ENCODE data around the gene THADA. TPM values are rescaled to one million over a fixed set of nuclear protein-coding genes. Genes with fewer than 3 reads are reported as not detected.

Gene THADA
- total RNA-seq, 2 experiments from 2014 or later = 31.2 to 32.3 TPM

DNA sequence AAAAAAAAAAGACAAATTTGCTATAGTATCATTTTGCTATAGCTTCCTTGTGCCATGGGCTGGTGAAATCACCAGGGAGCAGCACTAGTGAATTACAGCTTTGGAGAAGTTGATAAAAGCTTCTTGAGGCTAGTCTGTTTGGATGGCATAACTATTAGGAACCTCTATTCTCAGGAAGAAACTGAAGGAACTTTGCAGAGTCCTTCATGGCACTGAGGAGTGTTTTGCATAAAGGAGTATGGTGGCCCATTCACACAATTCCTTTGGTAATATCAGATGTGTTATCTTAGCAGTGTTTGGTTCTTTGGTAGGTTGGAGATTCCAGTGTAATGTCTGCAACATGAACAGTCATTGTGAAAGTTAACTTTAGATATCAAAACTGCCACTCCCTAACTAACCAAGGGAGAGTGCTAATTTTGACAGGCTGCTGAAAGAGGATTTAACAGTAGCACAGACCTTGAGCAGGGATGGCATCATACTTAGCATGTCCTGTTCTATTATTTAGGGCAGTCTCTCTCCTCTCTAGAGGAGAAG lies 292.8 kb downstream of the THADA start:
- intact Hi-C loops (cut with micrococcal nuclease; ENCODE audit: unreplicated experiment) = no loop called here
- no peaks in the 10 kb centered on the region for H3K36me3 ChIP-seq (ENCODE audit: insufficient read depth, low read length)
- no TSS peak for BruUV-seq (replicated peaks)
- no peaks in the 10 kb centered on the region for H3K9me3 ChIP-seq (ENCODE audit: low read length)
- no peak overlapping the region for H3K27ac ChIP-seq (ENCODE audit: low read depth, low read length, poor library complexity, severe bottlenecking)
- no peaks in the 10 kb centered on the region for H3K9me2 ChIP-seq (ENCODE audit: insufficient read depth, low read length)
- ChIA-PET CTCF (ENCODE audit: unreplicated experiment) (no interaction called here), POLR2A (interaction anchor here (1.0 to 1.1 kb wide), 2 partner anchors 15 to 20 kb away, joined by 3 to 4 read pairs; no protein-coding TSS in a partner anchor)
- no peak overlapping the region for H3K4me2 ChIP-seq (ENCODE audit: low read length)
- no peaks in the 10 kb centered on the region for H3K4me1 ChIP-seq (ENCODE audit: insufficient read depth, low read length, poor library complexity, severe bottlenecking)
- H3K79me2 ChIP-seq (ENCODE audit: insufficient read depth, low read depth, low read length) = no peaks in the 10 kb centered on the region
- H2AFZ ChIP-seq (ENCODE audit: low read length) = no peak overlapping the region
- no peak overlapping the region for H3K4me3 ChIP-seq (ENCODE audit: low read depth, low read length, poor library complexity, severe bottlenecking)
- H4K20me1 ChIP-seq (ENCODE audit: insufficient read depth, low read length) = no peaks in the 10 kb centered on the region
- no peak for DNase-seq (ENCODE audit: low spot score)
- no peak for TF ChIP-seq EZH2phosphoT487 (IDR thresholded peaks at IDR 0.05; ENCODE audit: borderline replicate concordance, low read depth, low read length)
- TF ChIP-seq, protein P1, sequence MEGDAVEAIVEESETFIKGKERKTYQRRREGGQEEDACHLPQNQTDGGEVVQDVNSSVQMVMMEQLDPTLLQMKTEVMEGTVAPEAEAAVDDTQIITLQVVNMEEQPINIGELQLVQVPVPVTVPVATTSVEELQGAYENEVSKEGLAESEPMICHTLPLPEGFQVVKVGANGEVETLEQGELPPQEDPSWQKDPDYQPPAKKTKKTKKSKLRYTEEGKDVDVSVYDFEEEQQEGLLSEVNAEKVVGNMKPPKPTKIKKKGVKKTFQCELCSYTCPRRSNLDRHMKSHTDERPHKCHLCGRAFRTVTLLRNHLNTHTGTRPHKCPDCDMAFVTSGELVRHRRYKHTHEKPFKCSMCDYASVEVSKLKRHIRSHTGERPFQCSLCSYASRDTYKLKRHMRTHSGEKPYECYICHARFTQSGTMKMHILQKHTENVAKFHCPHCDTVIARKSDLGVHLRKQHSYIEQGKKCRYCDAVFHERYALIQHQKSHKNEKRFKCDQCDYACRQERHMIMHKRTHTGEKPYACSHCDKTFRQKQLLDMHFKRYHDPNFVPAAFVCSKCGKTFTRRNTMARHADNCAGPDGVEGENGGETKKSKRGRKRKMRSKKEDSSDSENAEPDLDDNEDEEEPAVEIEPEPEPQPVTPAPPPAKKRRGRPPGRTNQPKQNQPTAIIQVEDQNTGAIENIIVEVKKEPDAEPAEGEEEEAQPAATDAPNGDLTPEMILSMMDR (conservative IDR thresholded peaks at IDR 0.05; ENCODE audit: low read length) = no peak

DNA sequence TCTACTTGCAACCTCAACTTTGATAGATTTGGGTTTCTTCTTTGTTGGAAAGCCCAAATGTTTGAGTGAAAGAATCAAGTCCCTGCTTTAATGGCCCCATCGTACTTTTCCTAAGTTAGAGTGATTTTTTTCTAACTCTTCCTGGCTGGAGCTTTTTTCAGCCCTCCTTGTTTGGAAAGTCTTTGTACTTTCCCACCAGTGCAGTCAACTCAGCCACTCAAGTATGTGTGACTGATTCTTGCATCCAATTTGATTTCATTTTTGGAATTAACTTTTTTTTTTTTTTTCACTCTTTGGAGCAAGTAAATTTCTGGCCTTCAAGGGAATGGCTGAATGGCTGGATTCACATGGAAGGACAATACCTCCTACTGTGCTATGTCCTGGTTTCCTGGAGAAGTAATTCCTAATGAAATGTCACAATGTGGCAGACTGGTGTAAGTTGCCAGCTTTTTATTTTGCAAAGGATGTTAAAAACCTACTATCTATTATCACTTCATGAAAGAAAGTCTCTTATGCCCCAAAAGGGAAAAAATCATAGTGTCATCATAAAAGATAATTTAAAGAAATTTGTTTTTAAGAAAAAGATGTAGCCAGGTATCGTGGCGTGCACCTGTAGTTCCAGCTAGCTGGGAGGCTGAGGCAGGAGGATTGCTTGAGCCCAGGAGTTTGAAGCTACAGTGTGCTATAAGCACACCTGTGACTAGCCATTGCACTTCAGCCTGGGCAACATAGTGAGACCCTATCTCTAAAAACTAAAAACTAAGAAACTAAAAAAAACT lies 293.5 kb downstream of the THADA start:
- no peaks in the 10 kb centered on the region for H4K20me1 ChIP-seq (ENCODE audit: insufficient read depth, low read length)
- no peaks in the 10 kb centered on the region for H3K9me2 ChIP-seq (ENCODE audit: insufficient read depth, low read length)
- no peaks in the 10 kb centered on the region for H3K4me1 ChIP-seq (ENCODE audit: insufficient read depth, low read length, poor library complexity, severe bottlenecking)
- no peaks in the 10 kb centered on the region for H3K79me2 ChIP-seq (ENCODE audit: insufficient read depth, low read depth, low read length)
- H2AFZ ChIP-seq (ENCODE audit: low read length) = no peak overlapping the region
- no TSS peak for BruUV-seq (replicated peaks)
- DNase-seq (ENCODE audit: low spot score) = no peak
- CTCF ChIA-PET (ENCODE audit: unreplicated experiment) = no interaction called here
- no peak overlapping the region for H3K27ac ChIP-seq (ENCODE audit: low read depth, low read length, poor library complexity, severe bottlenecking)
- no peaks in the 10 kb centered on the region for H3K36me3 ChIP-seq (ENCODE audit: insufficient read depth, low read length)
- no peak overlapping the region for H3K4me3 ChIP-seq (ENCODE audit: low read depth, low read length, poor library complexity, severe bottlenecking)
- no peak overlapping the region for H3K4me2 ChIP-seq (ENCODE audit: low read length)
- POLR2A ChIA-PET = interaction anchor here (1.1 kb wide), 1 partner anchor 16 kb away, joined by 3 read pairs; no protein-coding TSS in a partner anchor
- intact Hi-C loops (cut with micrococcal nuclease; ENCODE audit: unreplicated experiment) = no loop called here
- H3K9me3 ChIP-seq (ENCODE audit: low read length) = no peaks in the 10 kb centered on the region
- TF ChIP-seq, protein P1 (conservative IDR thresholded peaks at IDR 0.05; ENCODE audit: low read length) = no peak
- no peak for TF ChIP-seq EZH2phosphoT487 (IDR thresholded peaks at IDR 0.05; ENCODE audit: borderline replicate concordance, low read depth, low read length)

Data from OCI-LY7 (cell line).